GM19452 (cell line): ENCODE data around the gene TRABD2B.

ENCODE experiments used
- ATAC-seq: cut with Tn5 transposase; IDR thresholded peaks from one replicate; pipeline ENCODE4 v1.9.1; 2021; ENCODE audit not compliant: unreplicated experiment

Gene TRABD2B

DNA sequence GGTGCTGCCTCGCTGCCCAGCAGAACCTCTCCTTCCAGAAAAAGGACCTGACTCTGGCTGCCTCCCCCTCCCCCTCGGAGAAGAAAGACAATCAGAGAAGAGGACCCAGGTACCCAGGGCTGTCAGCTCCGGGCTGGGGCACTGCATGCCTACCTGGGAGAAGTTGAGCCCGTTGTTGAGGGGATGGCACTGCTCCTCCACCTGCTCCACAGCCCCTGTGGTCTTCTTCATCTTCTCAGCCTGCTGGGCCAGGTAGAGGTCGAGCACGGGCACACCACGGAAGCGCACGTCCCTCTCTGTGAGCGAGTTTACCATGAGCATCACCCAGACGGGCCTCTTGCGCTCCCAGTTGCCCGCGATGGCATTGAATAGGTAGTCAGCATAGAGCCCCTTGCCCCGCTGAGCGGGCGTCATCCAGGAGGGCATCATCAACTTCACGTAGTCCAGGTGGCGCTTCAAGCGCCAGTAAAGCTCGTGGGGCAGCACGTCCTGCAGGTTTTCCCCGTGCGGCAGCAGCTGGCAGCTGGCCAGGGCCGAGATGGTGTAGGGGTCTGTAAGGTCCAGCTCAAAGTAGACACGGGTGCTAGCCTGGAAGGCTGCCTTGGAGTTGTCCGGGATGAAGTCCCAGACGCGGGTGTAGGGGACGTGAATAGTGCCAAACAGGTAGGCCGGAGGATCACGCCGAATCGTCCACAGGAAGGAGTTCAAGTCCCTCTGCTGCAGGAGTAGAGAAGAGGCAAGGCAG lies 3.1 kb downstream of the TRABD2B start:
- ATAC-seq: no peak

DNA sequence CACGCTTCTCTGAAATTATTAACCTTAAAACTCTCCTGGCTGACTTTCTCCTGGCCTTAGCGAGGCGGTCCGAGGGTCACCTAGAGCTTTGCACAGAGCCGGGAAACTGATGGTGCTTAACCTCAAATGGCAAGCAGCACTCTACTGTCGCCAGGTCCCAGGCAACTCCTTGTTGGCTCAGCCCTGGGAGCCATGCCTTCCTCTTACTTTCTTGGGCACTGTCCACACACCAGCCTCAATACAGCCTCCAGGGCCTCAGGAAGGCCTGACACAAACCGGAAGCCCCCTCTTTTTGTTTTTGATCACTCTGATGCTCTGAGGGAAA lies 3.8 kb downstream of the TRABD2B start:
- no peak for ATAC-seq

DNA sequence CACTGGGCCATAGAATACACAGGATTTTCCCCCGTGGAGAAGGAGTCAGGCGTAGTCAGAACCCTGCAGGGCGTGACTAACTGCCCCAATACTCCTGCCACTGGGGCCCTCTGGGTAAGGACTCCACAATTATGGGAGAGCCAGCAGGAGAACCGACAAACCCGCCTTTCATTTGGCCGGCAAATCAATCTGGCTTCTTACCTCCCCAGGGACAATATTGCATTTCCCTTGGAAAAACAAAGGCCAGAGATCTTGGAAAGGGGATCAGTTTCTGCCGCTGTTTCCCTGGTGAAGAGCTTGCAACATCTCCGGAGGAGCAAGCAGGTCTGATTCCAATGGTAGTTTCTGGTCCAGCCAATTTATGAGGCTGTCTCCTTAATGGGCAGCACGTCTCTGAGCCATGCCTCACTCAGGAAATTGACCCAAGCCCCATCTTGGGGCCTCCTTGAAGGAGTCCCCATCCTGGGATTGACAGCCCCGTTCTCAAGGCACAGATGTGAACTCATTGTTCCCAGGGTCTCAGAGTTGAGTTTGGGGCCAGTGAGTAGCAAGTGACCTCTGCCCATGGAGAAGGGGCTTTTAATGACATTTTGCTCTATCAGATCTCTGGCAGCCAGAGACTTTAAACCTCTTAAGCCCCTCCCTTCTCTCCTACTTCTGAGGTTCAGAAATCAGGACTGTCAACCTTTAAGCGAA lies 4.3 kb downstream of the TRABD2B start:
- ATAC-seq: no peak

- no peak for ATAC-seq
These were observed 5.5 kb downstream of the TRABD2B start for GRCh38 chr1:47991673-47992072.

DNA sequence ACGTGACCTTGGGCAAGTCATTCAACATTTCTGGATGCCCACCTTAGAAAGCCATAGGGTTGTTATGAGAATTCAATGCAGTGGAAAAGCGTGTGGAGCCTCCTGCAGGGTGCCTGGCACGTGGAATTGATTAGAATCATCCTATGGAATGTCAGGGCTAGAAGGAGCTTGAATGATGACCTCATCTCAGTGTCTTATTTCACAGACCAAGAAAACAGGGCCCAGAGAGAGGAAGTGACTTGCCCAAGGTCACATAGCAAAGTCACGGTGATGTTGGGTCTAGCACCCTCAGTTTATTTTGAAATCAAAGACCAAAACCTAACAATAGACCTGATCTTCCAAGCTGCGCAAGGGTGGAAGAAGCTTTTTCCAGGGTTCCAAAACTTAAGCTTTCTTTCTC lies 6.0 kb downstream of the TRABD2B start:
- no peak for ATAC-seq

DNA sequence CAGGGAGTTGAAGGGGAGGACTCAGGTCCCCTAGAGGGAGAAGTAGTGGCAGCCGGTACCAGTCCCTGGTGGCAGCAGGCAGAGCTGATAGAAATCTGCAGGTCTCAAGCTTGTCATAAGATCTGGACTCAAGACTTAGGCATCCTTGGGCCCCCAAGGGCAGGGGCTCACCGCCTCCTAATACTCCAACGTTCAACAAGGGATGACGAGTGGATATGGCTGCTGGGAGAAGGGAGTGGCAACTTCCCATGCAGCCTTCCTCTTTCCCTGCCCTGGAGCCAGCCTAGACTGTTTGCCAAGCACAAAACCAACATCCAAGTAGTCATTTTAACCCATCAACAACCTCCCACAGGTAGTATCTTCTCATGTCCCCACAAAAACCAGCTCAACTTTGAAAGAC lies 6.9 kb downstream of the TRABD2B start:
- ATAC-seq: no peak

DNA sequence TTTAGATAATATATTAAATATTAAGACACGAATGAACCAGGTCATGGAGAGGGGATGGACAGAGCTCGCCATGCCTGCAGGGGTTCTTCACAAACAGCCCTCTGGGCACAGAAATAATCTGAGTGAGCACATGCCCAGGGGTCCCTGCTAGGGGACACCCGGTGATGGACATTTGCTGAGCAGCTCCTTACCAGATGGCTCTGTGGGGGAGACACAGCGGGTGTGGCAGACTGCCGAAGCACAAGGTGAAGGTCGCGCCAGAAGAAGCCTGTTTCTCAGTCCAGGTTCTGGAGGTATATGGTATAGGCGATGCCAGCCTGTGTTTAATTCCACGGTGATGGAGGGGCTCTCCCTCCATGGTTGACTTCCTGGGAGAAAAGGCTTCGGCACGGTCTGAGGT lies 9.6 kb downstream of the TRABD2B start:
- ATAC-seq: no peak

- ATAC-seq: no peak
These were observed 10.4 kb downstream of the TRABD2B start for GRCh38 chr1:47986761-47987200.

DNA sequence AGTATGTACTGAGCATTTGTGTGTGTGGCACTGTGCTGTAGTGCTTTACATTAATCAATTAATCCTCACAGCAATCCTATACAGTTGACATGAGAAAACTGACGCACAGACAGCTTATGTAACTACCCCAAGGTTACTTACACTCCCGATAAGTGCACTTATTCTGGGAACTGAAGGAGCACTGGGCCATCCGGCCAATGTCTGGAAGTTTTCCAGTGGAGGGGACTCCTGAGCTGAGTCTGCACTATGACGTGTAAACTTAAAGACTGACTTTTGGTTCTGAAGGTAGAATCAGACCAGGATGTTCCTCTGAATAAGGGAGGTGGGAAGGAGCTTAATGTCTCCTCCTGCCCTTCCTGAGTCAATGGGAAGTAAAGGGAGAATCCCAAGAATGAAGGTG lies 12.2 kb downstream of the TRABD2B start:
- ATAC-seq: no peak

DNA sequence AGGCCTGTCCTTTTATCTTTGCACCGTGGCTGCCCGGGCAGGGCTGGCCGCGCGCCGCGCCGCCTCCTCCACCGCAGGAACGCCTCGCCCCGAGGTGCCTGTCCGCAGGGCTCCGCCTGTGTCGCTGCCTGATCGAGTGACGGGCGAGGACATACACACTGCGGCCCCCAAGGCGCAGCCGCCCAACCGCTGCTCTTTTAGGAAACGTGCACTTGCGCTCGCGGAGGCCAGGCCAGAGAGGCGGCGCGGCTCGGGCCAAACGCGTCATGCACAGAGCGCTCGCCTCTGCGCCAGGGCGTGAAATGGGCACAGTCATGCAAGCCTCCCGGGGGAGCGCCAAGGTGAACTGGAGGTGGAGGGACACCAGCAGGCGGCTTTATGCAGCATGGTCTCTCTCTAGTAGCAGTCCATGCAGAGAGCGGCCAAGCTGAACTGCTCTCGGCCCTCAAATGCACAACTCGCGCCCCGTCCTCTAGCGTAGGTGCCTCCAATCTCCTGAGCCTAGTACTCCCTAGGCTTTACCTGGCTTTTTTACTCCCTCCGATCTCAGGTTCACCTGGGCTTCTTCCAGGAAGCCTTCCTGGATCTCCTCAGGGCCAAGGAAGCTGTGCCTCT lies 12.9 kb downstream of the TRABD2B start:
- no peak for ATAC-seq

GRCh38 chr1:47983691-47984090 lies 13.5 kb downstream of the TRABD2B start:
- no peak for ATAC-seq

GRCh38 chr1:47981667-47982350 lies 15.4 kb downstream of the TRABD2B start:
- ATAC-seq: no peak

GRCh38 chr1:47980501-47980900 lies 16.7 kb downstream of the TRABD2B start:
- ATAC-seq: no peak

DNA sequence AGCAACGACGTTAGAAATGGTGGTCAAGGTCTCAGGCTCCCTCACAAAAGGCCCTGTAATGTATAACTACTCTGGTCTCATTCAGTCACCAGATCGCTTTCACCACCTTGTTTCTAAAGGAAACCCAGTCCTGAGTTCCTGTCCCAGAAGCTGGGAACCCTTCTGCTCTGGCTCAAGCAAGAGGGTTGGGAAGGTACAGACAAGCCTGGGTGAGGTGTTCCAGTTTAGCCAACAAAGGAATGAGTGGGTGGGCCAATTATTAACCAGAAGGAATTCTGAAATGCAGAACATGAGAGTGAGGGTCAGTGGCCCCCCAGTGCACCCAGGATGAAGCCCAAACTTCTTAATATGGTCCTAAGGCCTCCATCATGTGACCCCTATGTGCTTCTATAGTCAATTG lies 17.5 kb downstream of the TRABD2B start:
- no peak for ATAC-seq

- ATAC-seq: no peak
These were observed 18.7 kb downstream of the TRABD2B start for GRCh38 chr1:47978486-47978885.

DNA sequence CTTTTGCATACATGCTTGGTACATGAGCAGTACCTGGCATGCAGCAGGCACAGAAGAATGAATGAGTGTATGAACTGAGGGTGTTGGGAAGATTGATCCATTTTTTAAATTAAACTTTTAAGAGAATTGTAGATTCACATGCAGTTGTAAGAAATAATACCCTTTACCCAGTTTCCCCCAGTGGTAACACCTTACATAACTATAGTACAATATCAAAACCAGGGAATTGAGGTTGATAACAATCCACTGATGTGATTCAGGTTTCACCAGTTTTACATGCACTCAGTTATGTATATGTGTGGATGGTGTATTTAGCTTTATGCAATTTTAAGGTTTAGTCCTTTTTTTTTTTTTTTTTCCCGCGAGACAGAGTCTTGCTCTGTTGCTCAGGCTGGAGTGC lies 20.5 kb downstream of the TRABD2B start:
- no peak for ATAC-seq

DNA sequence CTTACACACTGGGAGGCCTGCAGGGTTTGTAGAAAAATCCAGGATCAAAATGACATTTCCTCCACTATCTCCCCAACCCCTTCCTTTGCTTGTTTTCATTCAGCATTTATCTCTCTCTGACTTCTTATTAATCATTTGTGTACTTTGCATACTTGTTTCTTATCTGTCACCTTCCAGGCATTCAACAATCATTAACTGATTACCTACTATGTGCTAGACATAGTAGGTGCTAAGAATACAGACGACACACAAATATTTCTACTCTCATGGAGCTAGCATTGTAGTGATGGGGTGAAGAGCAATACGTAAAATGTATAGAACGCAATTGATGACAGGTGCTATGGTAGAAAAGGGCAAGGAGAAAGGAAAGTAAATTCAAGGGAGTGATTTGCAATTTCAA lies 20.9 kb downstream of the TRABD2B start:
- no peak for ATAC-seq

- ATAC-seq: no peak
These were observed 21.8 kb downstream of the TRABD2B start for GRCh38 chr1:47975302-47975921.

DNA sequence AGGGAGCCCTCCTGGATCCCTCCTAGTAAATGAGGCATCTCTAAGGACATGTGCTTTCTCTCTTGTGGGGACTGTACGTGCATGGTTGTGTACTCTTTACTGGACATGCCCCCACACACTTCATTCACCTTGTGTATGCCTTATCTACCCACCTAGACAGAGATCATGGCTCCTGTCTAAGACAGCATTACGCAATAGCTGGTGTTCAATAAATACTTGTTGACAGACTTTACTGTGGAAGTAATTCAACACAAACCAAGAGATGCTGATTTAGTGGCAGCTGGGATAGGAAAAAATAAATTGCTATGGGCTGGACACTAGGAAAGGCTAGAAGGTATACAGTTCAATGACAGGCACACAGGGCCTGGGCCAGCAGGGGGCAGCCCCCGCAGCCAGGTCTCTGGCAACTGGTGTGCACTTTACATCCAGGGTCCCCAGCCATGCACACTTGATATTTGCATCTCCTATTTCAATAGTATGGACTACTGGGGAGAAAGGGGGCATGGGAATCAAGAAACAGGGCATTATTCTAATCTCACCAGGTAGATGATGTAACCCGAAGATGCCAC lies 24.2 kb downstream of the TRABD2B start:
- no peak for ATAC-seq

GRCh38 chr1:47971385-47972160 lies 25.6 kb downstream of the TRABD2B start:
- ATAC-seq: no peak
